H9 (cell line): ENCODE measurements around the gene TYRO3. TPM values are rescaled to one million over a fixed set of nuclear protein-coding genes. Genes with fewer than 3 reads are reported as not detected.

Source experiments
- DNase-seq: peaks from one replicate; pipeline ENCODE4 v3.0.0-alpha.2; 2017
- H2AFZ ChIP-seq: one replicate; pipeline ENCODE4 v1.6.1; 2013; ENCODE audit warnings: mild to moderate bottlenecking, low read length, control low read depth, moderate library complexity
- H2AK5ac ChIP-seq: 2 replicates; pipeline ENCODE4 v1.6.1; 2013; ENCODE audit warnings: low read length, control low read depth, mixed read lengths; ENCODE audit not compliant: insufficient read length
- H2BK120ac ChIP-seq: one replicate; pipeline ENCODE4 v1.6.1; 2013; ENCODE audit warnings: low read depth, mild to moderate bottlenecking, low read length, control low read depth, inconsistent platforms; ENCODE audit not compliant: poor library complexity, severe bottlenecking
- H2BK12ac ChIP-seq: 2 replicates; pipeline ENCODE4 v1.6.1; 2013; ENCODE audit warnings: low read length, control low read depth, mixed read lengths, low read depth; ENCODE audit not compliant: insufficient read length
- H2BK15ac ChIP-seq: 2 replicates; pipeline ENCODE4 v1.6.1; 2013; ENCODE audit warnings: low read depth, low read length, control low read depth
- H2BK20ac ChIP-seq: one replicate; pipeline ENCODE4 v1.6.1; 2013; ENCODE audit warnings: low read depth, mild to moderate bottlenecking, low read length, control low read depth, inconsistent platforms; ENCODE audit not compliant: poor library complexity, severe bottlenecking
- H2BK5ac ChIP-seq: 2 replicates; pipeline ENCODE4 v1.6.1; 2013; ENCODE audit warnings: low read length, control low read depth, mixed read lengths; ENCODE audit not compliant: insufficient read length
- H3K14ac ChIP-seq: 2 replicates; pipeline ENCODE4 v1.6.1; 2013; ENCODE audit warnings: low read length, control low read depth; ENCODE audit not compliant: insufficient read depth
- H3K18ac ChIP-seq: 2 replicates; pipeline ENCODE4 v1.6.1; 2013; ENCODE audit warnings: low read depth, mild to moderate bottlenecking, mixed read lengths, low read length, control low read depth; ENCODE audit not compliant: insufficient read length
- H3K23ac ChIP-seq: 2 replicates; pipeline ENCODE4 v1.6.1; 2013; ENCODE audit warnings: low read length, control low read depth, mixed read lengths, low read depth; ENCODE audit not compliant: insufficient read length
- H3K23me2 ChIP-seq: 2 replicates; pipeline ENCODE4 v1.6.1; 2013; ENCODE audit warnings: low read depth, mild to moderate bottlenecking, mixed read lengths, low read length, control low read depth; ENCODE audit not compliant: insufficient read length, poor library complexity, severe bottlenecking
- H3K27ac ChIP-seq: 2 replicates; pipeline ENCODE4 v1.5.1; 2013; ENCODE audit warnings: low read length, control low read depth, mixed read lengths, low read depth; ENCODE audit not compliant: insufficient read length
- H3K27me3 ChIP-seq: 2 replicates; pipeline ENCODE4 v1.6.1; 2013; ENCODE audit warnings: low read length, control low read depth, inconsistent platforms; ENCODE audit not compliant: insufficient read depth
- H3K4ac ChIP-seq: 2 replicates; pipeline ENCODE4 v1.6.1; 2013; ENCODE audit warnings: low read depth, mild to moderate bottlenecking, control low read depth, inconsistent platforms, low read length, moderate library complexity
- H3K4me1 ChIP-seq: 2 replicates; pipeline ENCODE4 v1.6.1; 2013; ENCODE audit warnings: low read length, control low read depth, inconsistent platforms; ENCODE audit not compliant: insufficient read depth
- H3K4me2 ChIP-seq: 2 replicates; pipeline ENCODE4 v1.6.1; 2013; ENCODE audit warnings: low read length, control low read depth, mixed read lengths; ENCODE audit not compliant: insufficient read length, insufficient read depth
- H3K56ac ChIP-seq: 2 replicates; pipeline ENCODE4 v1.6.1; 2013; ENCODE audit warnings: low read depth, mild to moderate bottlenecking, mixed read lengths, low read length, control low read depth; ENCODE audit not compliant: insufficient read length
- H3K79me1 ChIP-seq: 2 replicates; pipeline ENCODE4 v1.6.1; 2013; ENCODE audit warnings: low read depth, mild to moderate bottlenecking, moderate library complexity, low read length, control low read depth, inconsistent platforms; ENCODE audit not compliant: insufficient read depth, poor library complexity, severe bottlenecking
- H3K79me2 ChIP-seq: 2 replicates; pipeline ENCODE4 v1.6.1; 2013; ENCODE audit warnings: low read length, control low read depth, inconsistent platforms; ENCODE audit not compliant: insufficient read depth
- H3K9ac ChIP-seq: 2 replicates; pipeline ENCODE4 v1.6.1; 2013; ENCODE audit warnings: low read length, control low read depth, mixed read lengths; ENCODE audit not compliant: insufficient read length; ENCODE audit errors: extremely low read depth
- H3K9me3 ChIP-seq: one replicate; pipeline ENCODE4 v1.6.1; 2013; ENCODE audit warnings: low read depth, low read length, inconsistent platforms; ENCODE audit not compliant: control insufficient read depth
- H3T11ph ChIP-seq: one replicate; pipeline ENCODE4 v1.6.1; 2013; ENCODE audit warnings: mild to moderate bottlenecking, low read length, control low read depth, inconsistent platforms
- H4K20me1 ChIP-seq: one replicate; pipeline ENCODE4 v1.6.1; 2013; ENCODE audit not compliant: control insufficient read depth, insufficient read length, insufficient read depth
- H4K5ac ChIP-seq: 2 replicates; pipeline ENCODE4 v1.6.1; 2013; ENCODE audit warnings: low read depth, mild to moderate bottlenecking, mixed read lengths, low read length, control low read depth; ENCODE audit not compliant: insufficient read length
- H4K8ac ChIP-seq: replicated peaks from 2 replicates; pipeline ENCODE4 v1.6.1; 2013; ENCODE audit warnings: low read length, control low read depth, mixed read lengths, low read depth; ENCODE audit not compliant: insufficient read length
- H4K91ac ChIP-seq: 2 replicates; pipeline ENCODE4 v1.6.1; 2013; ENCODE audit warnings: low read depth, mild to moderate bottlenecking, moderate library complexity, mixed read lengths, low read length, control low read depth; ENCODE audit not compliant: insufficient read length
- H3K27ac Mint-ChIP-seq, 3 experiments: 2 replicates in 2 of 3; 3 replicates in 1 of 3; pipeline ENCODE4 v1.8.0; 2020 to 2021; ENCODE audit warnings: mixed read lengths in 3 of 3, mild to moderate bottlenecking in 1 of 3, moderate library complexity in 1 of 3
- H3K27me3 Mint-ChIP-seq: 2 replicates; pipeline ENCODE4 v1.8.0; 2021; ENCODE audit warnings: low read depth, mild to moderate bottlenecking, moderate library complexity, mixed read lengths
- H3K36me3 Mint-ChIP-seq, 3 experiments: 2 replicates in 2 of 3; 3 replicates in 1 of 3; pipeline ENCODE4 v1.8.0; 2020 to 2021; ENCODE audit warnings: low read depth in 3 of 3, mixed read lengths in 3 of 3; ENCODE audit not compliant: insufficient read depth in 1 of 3
- H3K4me1 Mint-ChIP-seq, 2 experiments: 2 replicates each; pipeline ENCODE4 v1.8.0; 2020; ENCODE audit warnings: mixed read lengths in 2 of 2
- H3K4me3 Mint-ChIP-seq, 2 experiments: 2 replicates in 1 of 2; 3 replicates in 1 of 2; pipeline ENCODE4 v1.8.0; 2020 to 2021; ENCODE audit warnings: mild to moderate bottlenecking in 2 of 2, mixed read lengths in 2 of 2, moderate library complexity in 1 of 2
- H3K9me3 Mint-ChIP-seq, 2 experiments: 2 replicates in 1 of 2; 3 replicates in 1 of 2; pipeline ENCODE4 v1.8.0; 2020; ENCODE audit warnings: mild to moderate bottlenecking in 2 of 2, mixed read lengths in 2 of 2, moderate library complexity in 1 of 2
- WGBS: extraction: QIAGEN DNeasy Blood & Tissue Kit; methylation state at CpG from one replicate; pipeline ENCODE4 v1.1.7; 2013; ENCODE audit warnings: missing lambda C conversion rate, low lambda C conversion rate, mixed read lengths; ENCODE audit not compliant: insufficient read length; ENCODE audit errors: extremely low coverage; 5-methylcytosine and 5-hydroxymethylcytosine counted together
- total RNA-seq: library from RNA; stranded (reverse); gene quantifications from 2 replicates; pipeline ENCODE4 v1.2.1, GENCODE V29; 2021
- TF ChIP-seq, protein P1 (sequence below): fragments of 200-600 bp; sonication (generic); conservative IDR thresholded peaks from 3 replicates; pipeline ENCODE4 v1.8.0; 2021; ENCODE audit warnings: antibody characterized with exemption, mild to moderate bottlenecking

Gene TYRO3
- total RNA-seq, 1 experiment from 2014 or later = 124 TPM

DNA sequence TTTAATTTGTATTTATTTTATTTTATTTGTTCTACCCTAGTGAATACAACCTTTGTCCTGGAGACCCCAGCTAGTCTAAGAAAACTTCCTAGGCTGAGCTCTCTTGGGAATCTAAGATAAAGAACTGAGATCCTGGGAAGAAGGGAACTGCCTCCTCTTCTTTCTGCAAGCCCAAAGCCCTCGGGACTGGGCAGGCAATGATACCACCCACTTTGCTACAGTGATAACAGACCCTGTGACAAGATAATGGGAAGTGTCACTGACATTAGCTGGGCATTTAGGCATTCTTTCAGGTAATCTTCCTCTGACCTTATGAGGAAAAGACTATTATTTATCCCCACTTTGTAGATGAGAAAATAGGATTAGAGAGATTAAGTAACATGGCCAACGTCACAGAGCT is 15.1 kb downstream of the TYRO3 start:
- peaks cover 4 to 6% of the 10 kb centered on the region in 2 experiments for H3K4me1 Mint-ChIP-seq
- no peak for DNase-seq
- no peak overlapping the region for H3K14ac ChIP-seq
- no peaks in the 10 kb centered on the region for H3K9me3 ChIP-seq
- TF ChIP-seq, protein P1, sequence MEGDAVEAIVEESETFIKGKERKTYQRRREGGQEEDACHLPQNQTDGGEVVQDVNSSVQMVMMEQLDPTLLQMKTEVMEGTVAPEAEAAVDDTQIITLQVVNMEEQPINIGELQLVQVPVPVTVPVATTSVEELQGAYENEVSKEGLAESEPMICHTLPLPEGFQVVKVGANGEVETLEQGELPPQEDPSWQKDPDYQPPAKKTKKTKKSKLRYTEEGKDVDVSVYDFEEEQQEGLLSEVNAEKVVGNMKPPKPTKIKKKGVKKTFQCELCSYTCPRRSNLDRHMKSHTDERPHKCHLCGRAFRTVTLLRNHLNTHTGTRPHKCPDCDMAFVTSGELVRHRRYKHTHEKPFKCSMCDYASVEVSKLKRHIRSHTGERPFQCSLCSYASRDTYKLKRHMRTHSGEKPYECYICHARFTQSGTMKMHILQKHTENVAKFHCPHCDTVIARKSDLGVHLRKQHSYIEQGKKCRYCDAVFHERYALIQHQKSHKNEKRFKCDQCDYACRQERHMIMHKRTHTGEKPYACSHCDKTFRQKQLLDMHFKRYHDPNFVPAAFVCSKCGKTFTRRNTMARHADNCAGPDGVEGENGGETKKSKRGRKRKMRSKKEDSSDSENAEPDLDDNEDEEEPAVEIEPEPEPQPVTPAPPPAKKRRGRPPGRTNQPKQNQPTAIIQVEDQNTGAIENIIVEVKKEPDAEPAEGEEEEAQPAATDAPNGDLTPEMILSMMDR = no peak
- H3K56ac ChIP-seq = no peak overlapping the region
- no peaks in the 10 kb centered on the region for H3K23me2 ChIP-seq
- H3K18ac ChIP-seq = no peak overlapping the region
- no peak overlapping the region for H2BK20ac ChIP-seq
- no peak overlapping the region for H3K27ac ChIP-seq
- no peak overlapping the region for H2AK5ac ChIP-seq
- H3K27me3 Mint-ChIP-seq = no peaks in the 10 kb centered on the region
- no peaks in the 10 kb centered on the region for H3K4me1 ChIP-seq
- H2BK5ac ChIP-seq = no peak overlapping the region
- no peaks in the 10 kb centered on the region for H4K20me1 ChIP-seq
- H3K79me1 ChIP-seq = no peaks in the 10 kb centered on the region
- H4K91ac ChIP-seq = no peak overlapping the region
- H3K4ac ChIP-seq = no peak overlapping the region
- H2BK15ac ChIP-seq = no peak overlapping the region
- no peaks in the 10 kb centered on the region for H3K79me2 ChIP-seq
- H2AFZ ChIP-seq = no peak overlapping the region
- H3K4me2 ChIP-seq = no peak overlapping the region
- H4K5ac ChIP-seq = no peak overlapping the region
- peaks cover 36 to 87% (median 79%) of the 10 kb centered on the region in 3 experiments; a peak in 6 of 7 replicates for H3K36me3 Mint-ChIP-seq
- H3K9me3 Mint-ChIP-seq = no peaks in the 10 kb centered on the region
- no CpG with 5 or more reads among the region's 2 CpGs for WGBS
- H3K9ac ChIP-seq = no peak overlapping the region
- H3K4me3 Mint-ChIP-seq = no peak overlapping the region
- no peak overlapping the region for H3K23ac ChIP-seq
- H4K8ac ChIP-seq = no peak overlapping the region
- no peak overlapping the region for H2BK12ac ChIP-seq
- H3K27ac Mint-ChIP-seq = no peak overlapping the region
- no peaks in the 10 kb centered on the region for H3K27me3 ChIP-seq
- no peak overlapping the region for H3T11ph ChIP-seq
- no peak overlapping the region for H2BK120ac ChIP-seq
